ENCODE measurements around the gene OR4M1.
"Not testable (repeated sequence)": the region's sequence is repeated elsewhere in the genome, so short reads cannot be mapped to it uniquely, and the experiment has no call there.

Gene OR4M1

GRCh38 chr14:19788150-19788549, 14.8 kb downstream of the OR4M1 start:
- H3K9me3 ChIP-seq (ENCODE audit: insufficient read depth, low read depth, low read length), result peaks cover 89% of the 10 kb centered on the region
- not testable (repeated sequence) for H3K27ac ChIP-seq (ENCODE audit: low read length); H3K27me3 ChIP-seq (ENCODE audit: insufficient read depth, low read length); H3K4me3 ChIP-seq (ENCODE audit: low read length); H3K36me3 ChIP-seq (ENCODE audit: insufficient read depth, low read depth, low read length); H3K9ac ChIP-seq (ENCODE audit: low read depth, low read length); H3K4me1 ChIP-seq (ENCODE audit: insufficient read depth, low read length)

DNA sequence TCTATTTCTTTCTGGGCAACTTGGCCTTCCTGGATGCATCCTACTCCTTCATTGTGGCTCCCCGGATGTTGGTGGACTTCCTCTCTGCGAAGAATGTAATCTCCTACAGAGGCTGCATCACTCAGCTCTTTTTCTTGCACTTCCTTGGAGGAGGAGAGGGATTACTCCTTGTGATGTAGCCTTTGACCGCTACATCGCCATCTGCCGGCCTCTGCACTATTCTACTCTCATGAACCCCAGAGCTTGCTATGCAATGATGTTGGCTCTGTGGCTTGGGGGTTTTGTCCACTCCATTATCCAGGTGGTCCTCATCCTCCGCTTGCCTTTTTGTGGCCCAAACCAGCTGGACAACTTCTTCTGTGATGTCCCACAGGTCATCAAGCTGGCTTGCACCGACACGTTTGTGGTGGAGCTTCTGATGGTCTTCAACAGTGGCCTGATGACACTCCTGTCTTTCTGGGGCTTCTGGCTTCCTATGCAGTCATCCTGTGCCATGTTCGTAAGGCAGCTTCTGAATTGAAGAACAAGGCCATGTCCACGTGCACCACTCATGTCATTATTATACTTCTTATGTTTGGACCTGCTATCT, 23.3 kb downstream of the OR4M1 start:
- not testable (repeated sequence) for H3K27ac ChIP-seq (ENCODE audit: low read length); H3K4me3 ChIP-seq (ENCODE audit: low read length); H3K36me3 ChIP-seq (ENCODE audit: insufficient read depth, low read depth, low read length); H3K27me3 ChIP-seq (ENCODE audit: insufficient read depth, low read length); H3K4me1 ChIP-seq (ENCODE audit: insufficient read depth, low read length); H3K9ac ChIP-seq (ENCODE audit: low read depth, low read length)
- H3K9me3 ChIP-seq (ENCODE audit: insufficient read depth, low read depth, low read length), result peaks cover 94% of the 10 kb centered on the region

- no peaks in the 10 kb centered on the region for H3K4me1 ChIP-seq (ENCODE audit: insufficient read depth, low read length)
- H3K27ac ChIP-seq (ENCODE audit: low read length), result no peak overlapping the region
- peaks cover 91% of the 10 kb centered on the region for H3K9me3 ChIP-seq (ENCODE audit: insufficient read depth, low read depth, low read length)
Observed at GRCh38 chr14:19799880-19800279, 26.6 kb downstream of the OR4M1 start.

GRCh38 chr14:19800282-19801117, 27.2 kb downstream of the OR4M1 start:
- H3K9ac ChIP-seq (ENCODE audit: low read depth, low read length), result no peak overlapping the region
- peaks cover 91% of the 10 kb centered on the region for H3K9me3 ChIP-seq (ENCODE audit: insufficient read depth, low read depth, low read length)
- H3K27ac ChIP-seq (ENCODE audit: low read length), result no peak overlapping the region
- H3K4me3 ChIP-seq (ENCODE audit: low read length), result no peak overlapping the region
- no peaks in the 10 kb centered on the region for H3K4me1 ChIP-seq (ENCODE audit: insufficient read depth, low read length)
- no peaks in the 10 kb centered on the region for H3K36me3 ChIP-seq (ENCODE audit: insufficient read depth, low read depth, low read length)
- H3K27me3 ChIP-seq (ENCODE audit: insufficient read depth, low read length), result no peaks in the 10 kb centered on the region

More at GRCh38 chr14:19799880-19800279, 26.6 kb downstream of the OR4M1 start:
- Histone ChIP-seq H3K4me3 (ENCODE audit: low read length) (no peak overlapping the region), H3K27me3 (ENCODE audit: insufficient read depth, low read length) (no peaks in the 10 kb centered on the region), H3K9ac (ENCODE audit: low read depth, low read length) (no peak overlapping the region), H3K36me3 (ENCODE audit: insufficient read depth, low read depth, low read length) (no peaks in the 10 kb centered on the region)

- Histone ChIP-seq H3K36me3 (ENCODE audit: insufficient read depth, low read depth, low read length) (no peaks in the 10 kb centered on the region), H3K4me1 (ENCODE audit: insufficient read depth, low read length) (no peaks in the 10 kb centered on the region), H3K4me3 (ENCODE audit: low read length) (no peak overlapping the region), H3K27ac (ENCODE audit: low read length) (no peak overlapping the region), H3K9ac (ENCODE audit: low read depth, low read length) (no peak overlapping the region), H3K9me3 (ENCODE audit: insufficient read depth, low read depth, low read length) (peaks cover 91% of the 10 kb centered on the region), H3K27me3 (ENCODE audit: insufficient read depth, low read length) (no peaks in the 10 kb centered on the region)
Observed at GRCh38 chr14:19801118-19801464, 27.8 kb downstream of the OR4M1 start.

GRCh38 chr14:19803470-19803869, 30.2 kb downstream of the OR4M1 start, which contains the start of gene OR4N2:
OR4N2 (plus strand) TSS chr14:19803770; CDS start chr14:19827449, 23,679 bp downstream.
- H3K9ac ChIP-seq (ENCODE audit: low read depth, low read length); H3K4me3 ChIP-seq (ENCODE audit: low read length); H3K4me1 ChIP-seq (ENCODE audit: insufficient read depth, low read length); H3K36me3 ChIP-seq (ENCODE audit: insufficient read depth, low read depth, low read length); H3K27me3 ChIP-seq (ENCODE audit: insufficient read depth, low read length); H3K27ac ChIP-seq (ENCODE audit: low read length): not testable (repeated sequence)
- peaks cover 94% of the 10 kb centered on the region for H3K9me3 ChIP-seq (ENCODE audit: insufficient read depth, low read depth, low read length)

DNA sequence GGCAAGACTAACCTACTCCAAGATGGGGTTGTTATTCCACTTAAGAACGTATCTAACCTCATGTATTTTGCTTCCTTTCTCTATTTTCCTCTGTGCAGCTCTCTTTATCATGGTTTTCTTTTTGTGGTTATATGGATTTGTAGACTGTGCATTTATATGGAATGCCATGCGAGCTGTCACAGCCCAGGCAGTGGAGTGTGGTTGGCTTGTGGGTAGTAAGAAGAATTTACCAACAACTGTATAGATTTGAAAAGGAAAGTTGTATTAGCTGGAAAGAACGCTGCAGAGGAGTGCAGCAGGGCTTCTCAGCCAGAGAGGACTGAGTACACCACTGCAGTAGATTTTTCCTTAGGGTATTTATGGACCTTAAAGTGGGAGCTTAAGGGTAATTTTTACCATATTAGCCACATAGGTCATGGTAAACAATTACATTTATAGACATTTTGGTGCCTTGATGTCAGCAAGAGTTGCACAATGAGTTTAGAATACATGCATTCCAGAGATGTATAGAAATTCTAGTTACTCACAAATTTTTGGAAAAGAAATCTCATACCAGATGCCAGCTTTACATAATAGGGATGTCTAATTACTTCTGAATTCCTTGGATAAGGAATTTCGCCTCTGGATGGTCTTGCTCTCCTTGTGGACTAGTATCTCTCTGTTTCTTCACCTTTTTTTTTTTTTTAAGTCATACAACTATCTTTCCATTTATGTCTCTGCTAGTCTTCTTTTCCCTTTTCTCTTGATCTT, 40.0 kb downstream of the OR4M1 start:
- H3K4me1 ChIP-seq (ENCODE audit: insufficient read depth, low read length); H3K4me3 ChIP-seq (ENCODE audit: low read length); H3K27ac ChIP-seq (ENCODE audit: low read length); H3K9ac ChIP-seq (ENCODE audit: low read depth, low read length); H3K27me3 ChIP-seq (ENCODE audit: insufficient read depth, low read length); H3K36me3 ChIP-seq (ENCODE audit: insufficient read depth, low read depth, low read length): not testable (repeated sequence)
- H3K9me3 ChIP-seq (ENCODE audit: insufficient read depth, low read depth, low read length), result peaks cover 68% of the 10 kb centered on the region

DNA sequence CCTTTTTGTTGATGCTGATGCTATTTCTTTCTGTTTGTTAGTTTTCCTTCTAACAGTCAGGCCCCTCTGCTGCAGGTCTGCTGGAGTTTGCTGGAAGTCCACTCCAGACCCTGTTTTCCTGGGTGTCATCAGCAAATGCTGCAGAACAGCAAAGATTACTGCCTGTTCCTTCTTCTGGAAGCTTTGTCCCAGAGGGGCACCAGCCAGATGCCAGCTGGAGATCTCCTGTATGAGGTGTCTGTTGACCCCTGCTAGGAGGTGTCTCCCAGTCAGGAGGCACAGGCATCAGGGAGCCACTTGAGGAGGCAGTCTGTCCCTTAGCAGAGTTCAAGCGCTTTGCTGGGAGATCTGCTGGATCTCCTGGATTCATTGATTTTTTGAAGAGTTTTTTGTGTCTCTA, 46.6 kb downstream of the OR4M1 start:
- H3K9me3 ChIP-seq (ENCODE audit: insufficient read depth, low read depth, low read length), result peaks cover 72% of the 10 kb centered on the region
- H3K9ac ChIP-seq (ENCODE audit: low read depth, low read length); H3K27me3 ChIP-seq (ENCODE audit: insufficient read depth, low read length); H3K36me3 ChIP-seq (ENCODE audit: insufficient read depth, low read depth, low read length); H3K4me1 ChIP-seq (ENCODE audit: insufficient read depth, low read length); H3K4me3 ChIP-seq (ENCODE audit: low read length); H3K27ac ChIP-seq (ENCODE audit: low read length): not testable (repeated sequence)

GRCh38 chr14:19821016-19821415, 47.7 kb downstream of the OR4M1 start:
- not testable (repeated sequence) for H3K27me3 ChIP-seq (ENCODE audit: insufficient read depth, low read length); H3K4me3 ChIP-seq (ENCODE audit: low read length); H3K36me3 ChIP-seq (ENCODE audit: insufficient read depth, low read depth, low read length); H3K27ac ChIP-seq (ENCODE audit: low read length); H3K9ac ChIP-seq (ENCODE audit: low read depth, low read length); H3K4me1 ChIP-seq (ENCODE audit: insufficient read depth, low read length)
- H3K9me3 ChIP-seq (ENCODE audit: insufficient read depth, low read depth, low read length), result peaks cover 68% of the 10 kb centered on the region

DNA sequence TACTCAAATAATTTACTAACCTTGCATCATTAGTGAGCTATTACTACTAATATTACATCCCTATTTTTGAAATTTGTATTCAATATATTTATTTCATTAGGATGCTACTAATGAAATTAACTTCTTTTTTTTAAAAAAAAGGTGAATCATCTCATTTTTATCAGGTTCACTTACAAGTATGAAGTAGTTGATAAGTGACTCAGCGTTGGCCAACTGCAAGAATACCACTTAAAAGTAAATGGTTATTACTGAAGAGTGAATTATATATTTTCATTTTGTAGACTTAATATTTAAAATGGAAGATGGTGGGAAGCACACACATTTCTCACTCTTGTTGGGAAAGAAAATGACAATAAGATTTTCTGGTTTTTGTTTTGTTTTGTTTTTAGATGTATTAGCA, 49.9 kb downstream of the OR4M1 start:
- Histone ChIP-seq H3K27ac (ENCODE audit: low read length) (no peak overlapping the region), H3K9ac (ENCODE audit: low read depth, low read length) (no peak overlapping the region), H3K4me3 (ENCODE audit: low read length) (no peak overlapping the region), H3K36me3 (ENCODE audit: insufficient read depth, low read depth, low read length) (no peaks in the 10 kb centered on the region), H3K4me1 (ENCODE audit: insufficient read depth, low read length) (no peaks in the 10 kb centered on the region), H3K27me3 (ENCODE audit: insufficient read depth, low read length) (no peaks in the 10 kb centered on the region), H3K9me3 (ENCODE audit: insufficient read depth, low read depth, low read length) (peaks cover 78% of the 10 kb centered on the region)

DNA sequence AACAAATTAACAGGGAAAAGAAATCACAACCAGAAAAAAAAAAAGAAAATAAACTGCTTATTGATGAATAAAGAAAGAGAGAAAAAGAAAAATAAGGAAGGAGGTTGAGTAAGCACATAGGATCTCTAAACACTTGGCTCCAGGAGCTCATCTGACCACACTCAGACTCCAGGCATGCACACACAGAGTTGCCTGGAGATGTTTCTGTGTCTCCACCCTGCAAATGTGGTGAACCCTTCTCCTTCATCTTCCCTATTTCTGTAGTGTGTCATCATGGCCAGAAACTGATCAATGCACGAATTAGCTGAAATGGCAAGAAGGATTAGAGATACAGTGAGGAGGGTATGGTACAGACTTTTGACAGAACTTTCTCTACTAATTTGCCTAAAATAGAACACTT, 50.5 kb downstream of the OR4M1 start:
- H3K9me3 ChIP-seq (ENCODE audit: insufficient read depth, low read depth, low read length), result peaks cover 83% of the 10 kb centered on the region
- no peaks in the 10 kb centered on the region for H3K4me1 ChIP-seq (ENCODE audit: insufficient read depth, low read length)
- H3K9ac ChIP-seq (ENCODE audit: low read depth, low read length), result no peak overlapping the region
- H3K27me3 ChIP-seq (ENCODE audit: insufficient read depth, low read length), result no peaks in the 10 kb centered on the region
- no peak overlapping the region for H3K4me3 ChIP-seq (ENCODE audit: low read length)
- H3K27ac ChIP-seq (ENCODE audit: low read length), result no peak overlapping the region
- H3K36me3 ChIP-seq (ENCODE audit: insufficient read depth, low read depth, low read length), result no peaks in the 10 kb centered on the region

All from iPS-20b (cell line).